ENCODE measurements around the gene EEFSEC.

EEFSEC gene

GRCh38 chr3:128296469-128297251 is 143.4 kb downstream of the EEFSEC start:
- DNase-seq = no peak

- no peak for DNase-seq
Measured at GRCh38 chr3:128297401-128298138, 144.3 kb downstream of the EEFSEC start.

- DNase-seq = no peak
Measured at GRCh38 chr3:128301186-128302023, 148.1 kb downstream of the EEFSEC start.

- no peak for DNase-seq
Measured at GRCh38 chr3:128306481-128306880, 153.2 kb downstream of the EEFSEC start.

- DNase-seq = peak; percentile 19
Measured at GRCh38 chr3:128307029-128307633, 153.8 kb downstream of the EEFSEC start.

GRCh38 chr3:128307781-128308469 is 154.6 kb downstream of the EEFSEC start:
- DNase-seq = no peak

- DNase-seq = peak; percentile 68
Measured at GRCh38 chr3:128309026-128309425, 155.7 kb downstream of the EEFSEC start.

- DNase-seq = no peak
Measured at GRCh38 chr3:128310286-128311058, 157.2 kb downstream of the EEFSEC start.

- DNase-seq = no peak
Measured at GRCh38 chr3:128311441-128311844, 158.2 kb downstream of the EEFSEC start.

- no peak for DNase-seq
Measured at GRCh38 chr3:128312271-128312670, 159.0 kb downstream of the EEFSEC start.

- DNase-seq = no peak
Measured at GRCh38 chr3:128313071-128313725, 159.9 kb downstream of the EEFSEC start.

- DNase-seq = peak; percentile 33
Measured at GRCh38 chr3:128313935-128314334, 160.7 kb downstream of the EEFSEC start.

GRCh38 chr3:128315313-128315712 is 162.0 kb downstream of the EEFSEC start:
- DNase-seq = no peak

GRCh38 chr3:128316481-128316891 is 163.2 kb downstream of the EEFSEC start:
- no peak for DNase-seq

- DNase-seq = no peak
Measured at GRCh38 chr3:128317101-128317697, 163.9 kb downstream of the EEFSEC start.

GRCh38 chr3:128317698-128318231 is 164.5 kb downstream of the EEFSEC start:
- DNase-seq = no peak

GRCh38 chr3:128318275-128318941 is 165.1 kb downstream of the EEFSEC start:
- no peak for DNase-seq

- DNase-seq = no peak
Measured at GRCh38 chr3:128319107-128319506, 165.8 kb downstream of the EEFSEC start.

- DNase-seq = peak; percentile 24
Measured at GRCh38 chr3:128319741-128320141, 166.5 kb downstream of the EEFSEC start.
